SIG-M5 treated with dmso at 0.1 percent for 504 hours (cell line): ENCODE results near the gene SPTBN5.

Experiments used
- DNase-seq: peaks from one replicate; lab custom pipeline; 2025; ENCODE audit not compliant: unreplicated experiment; lab: John Stamatoyannopoulos, UW

The SPTBN5 gene

GRCh38 chr15:41885321-41885720, 8.5 kb downstream of the SPTBN5 start:
- DNase-seq: no peak

- DNase-seq: no peak
These were observed 9.4 kb downstream of the SPTBN5 start for GRCh38 chr15:41884458-41884857.

- no peak for DNase-seq
These were observed 10.4 kb downstream of the SPTBN5 start for GRCh38 chr15:41883484-41883825.

- DNase-seq: peak; percentile 0
These were observed 11.0 kb downstream of the SPTBN5 start for GRCh38 chr15:41882689-41883483.

- no peak for DNase-seq
These were observed 11.7 kb downstream of the SPTBN5 start for GRCh38 chr15:41881920-41882688.

- no peak for DNase-seq
These were observed 12.3 kb downstream of the SPTBN5 start for GRCh38 chr15:41881550-41881919.

- DNase-seq: no peak
These were observed 12.8 kb downstream of the SPTBN5 start for GRCh38 chr15:41881086-41881485.

- DNase-seq: no peak
These were observed 13.5 kb downstream of the SPTBN5 start for GRCh38 chr15:41880156-41880877.

GRCh38 chr15:41879321-41879845, 14.5 kb downstream of the SPTBN5 start:
- no peak for DNase-seq

- no peak for DNase-seq
These were observed 15.5 kb downstream of the SPTBN5 start for GRCh38 chr15:41878355-41878699.

- no peak for DNase-seq
These were observed 16.1 kb downstream of the SPTBN5 start for GRCh38 chr15:41877631-41878354.

GRCh38 chr15:41876689-41877088, 17.2 kb downstream of the SPTBN5 start:
- no peak for DNase-seq

GRCh38 chr15:41876007-41876406, 17.8 kb downstream of the SPTBN5 start:
- DNase-seq: no peak

- DNase-seq: no peak
These were observed 19.1 kb downstream of the SPTBN5 start for GRCh38 chr15:41874736-41875135.

- DNase-seq: no peak
These were observed 20.1 kb downstream of the SPTBN5 start for GRCh38 chr15:41873711-41874110.

- DNase-seq: no peak
These were observed 21.6 kb downstream of the SPTBN5 start for GRCh38 chr15:41872166-41872747.

- no peak for DNase-seq
These were observed 22.5 kb downstream of the SPTBN5 start for GRCh38 chr15:41871175-41871905.

- DNase-seq: no peak
These were observed 23.2 kb downstream of the SPTBN5 start for GRCh38 chr15:41870689-41871081.

GRCh38 chr15:41869770-41870688, 23.8 kb downstream of the SPTBN5 start:
- no peak for DNase-seq
